GM23248 (cell line): ENCODE results near the gene OTP.

Experiments used
- EZH2 ChIP-seq: fragments of 200-600 bp; sonication (generic); IDR thresholded peaks from 2 replicates; pipeline ENCODE4 v1.6.1; 2018; ENCODE audit warnings: antibody characterized with exemption, mild to moderate bottlenecking; ENCODE audit not compliant: insufficient read depth, poor library complexity, severe bottlenecking
- EZH2phosphoT487 ChIP-seq: fragments of 200-600 bp; sonication (generic); IDR thresholded peaks from 2 replicates; pipeline ENCODE4 v1.6.1; 2018; ENCODE audit warnings: antibody characterized with exemption, moderate library complexity, mild to moderate bottlenecking, low read depth; ENCODE audit not compliant: insufficient read depth

DNA sequence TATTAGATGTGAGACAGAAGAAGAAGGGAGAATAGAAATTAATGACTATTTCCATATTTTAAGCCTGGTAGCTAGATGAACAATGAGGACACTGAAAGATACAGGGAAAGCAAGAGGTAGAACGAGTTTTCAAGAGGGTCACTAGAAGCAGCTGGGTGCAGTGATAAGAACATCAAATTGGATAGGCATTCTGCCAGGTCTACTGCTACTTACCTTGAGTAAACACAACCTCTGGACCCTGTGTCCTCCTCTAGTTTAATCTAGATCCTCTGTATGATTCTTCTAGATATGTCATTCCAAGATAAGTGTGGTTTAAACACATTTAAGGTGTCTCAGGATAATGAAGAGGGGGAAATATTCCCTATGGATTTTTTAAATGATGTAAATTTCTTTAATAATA lies 31.2 kb downstream of the OTP start:
- TF ChIP-seq EZH2, result no peak
- TF ChIP-seq EZH2phosphoT487, result no peak
